Endodermal cell (in vitro differentiated cells): Measurements from ENCODE around the gene IFNA5. TPM values are rescaled to one million over a fixed set of nuclear protein-coding genes. Genes with fewer than 3 reads are reported as not detected.

Source experiments
- DNase-seq: peaks from one replicate; pipeline ENCODE4 v3.0.0-alpha.2; 2017
- H3K27ac ChIP-seq: 2 replicates; pipeline ENCODE4 v1.5.1; 2013; ENCODE audit warnings: mild to moderate bottlenecking, low read depth, low read length, moderate library complexity
- H3K27me3 ChIP-seq: 2 replicates; pipeline ENCODE4 v1.6.1; 2013; ENCODE audit warnings: mild to moderate bottlenecking, low read length, moderate library complexity; ENCODE audit not compliant: insufficient read depth, control insufficient read depth, poor library complexity, severe bottlenecking
- H3K36me3 ChIP-seq: 2 replicates; pipeline ENCODE4 v1.7.0; 2013; ENCODE audit warnings: mild to moderate bottlenecking, low read length, moderate library complexity; ENCODE audit not compliant: control insufficient read depth, insufficient read depth
- H3K4me1 ChIP-seq: one replicate; pipeline ENCODE4 v1.7.0; 2013; ENCODE audit warnings: low read length; ENCODE audit not compliant: control insufficient read depth, insufficient read depth
- H3K4me3 ChIP-seq: 2 replicates; pipeline ENCODE4 v1.5.1; 2013; ENCODE audit warnings: mild to moderate bottlenecking, low read length, moderate library complexity
- H3K9ac ChIP-seq: 2 replicates; pipeline ENCODE4 v1.6.1; 2013; ENCODE audit warnings: mild to moderate bottlenecking, low read length, moderate library complexity; ENCODE audit not compliant: poor library complexity, severe bottlenecking; ENCODE audit errors: extremely low read depth
- H3K9me3 ChIP-seq: 2 replicates; pipeline ENCODE4 v1.6.1; 2013; ENCODE audit warnings: mild to moderate bottlenecking, low read length, moderate library complexity; ENCODE audit not compliant: control insufficient read depth
- H3K27ac Mint-ChIP-seq: 2 replicates; pipeline ENCODE4 v1.8.0; 2020; ENCODE audit warnings: mixed read lengths
- H3K27me3 Mint-ChIP-seq: 2 replicates; pipeline ENCODE4 v1.8.0; 2021; ENCODE audit warnings: mild to moderate bottlenecking, mixed read lengths; ENCODE audit not compliant: insufficient read depth
- H3K36me3 Mint-ChIP-seq: 2 replicates; pipeline ENCODE4 v1.8.0; 2020; ENCODE audit warnings: low read depth, mixed read lengths
- H3K4me1 Mint-ChIP-seq: 2 replicates; pipeline ENCODE4 v1.8.0; 2020; ENCODE audit warnings: mixed read lengths
- H3K4me3 Mint-ChIP-seq: 2 replicates; pipeline ENCODE4 v1.8.0; 2020; ENCODE audit warnings: mild to moderate bottlenecking, moderate library complexity, mixed read lengths
- H3K9me3 Mint-ChIP-seq: 2 replicates; pipeline ENCODE4 v1.8.0; 2020; ENCODE audit warnings: mild to moderate bottlenecking, mixed read lengths
- CTCF ChIP-seq: fragments of 200-600 bp; sonication (generic); conservative IDR thresholded peaks from 2 replicates; pipeline ENCODE4 v1.5.0; 2021; ENCODE audit warnings: antibody characterized with exemption, mild to moderate bottlenecking
- WGBS, 2 experiments: methylation state at CpG; one replicate each; pipeline versions ENCODE4 v1.1.5 to v1.1.7; 2013; ENCODE audit warnings: missing lambda C conversion rate in 2 of 2, mixed read lengths in 1 of 2; ENCODE audit not compliant: insufficient coverage in 1 of 2, insufficient read length in 1 of 2; 5-methylcytosine and 5-hydroxymethylcytosine counted together
- total RNA-seq, 2 donors: library from RNA; stranded (reverse); fragmentation: NEBNext Ultra II Directional in 1 of 2; extraction: Animal tissue kit (Norgen Biotek cat#: 25700) in 1 of 2; gene quantifications; 2 replicates in 1 of 2; 3 replicates in 1 of 2; pipeline ENCODE4 v1.2.1, GENCODE V29; 2021

Gene IFNA5
- total RNA-seq, 2 donors from 2014 or later: not detected

- Mint-ChIP-seq H3K27me3 (peaks cover 42% of the 10 kb centered on the region), H3K36me3 (no peaks in the 10 kb centered on the region), H3K4me1 (peaks cover 6% of the 10 kb centered on the region), H3K4me3 (no peak overlapping the region), H3K27ac (no peak overlapping the region), H3K9me3 (peaks cover 10% of the 10 kb centered on the region)
- no peak overlapping the region for H3K9ac ChIP-seq
- H3K4me3 ChIP-seq: no peak overlapping the region
- peaks cover 22% of the 10 kb centered on the region for H3K27me3 ChIP-seq
- H3K27ac ChIP-seq: no peak overlapping the region
- H3K9me3 ChIP-seq: peaks cover 7% of the 10 kb centered on the region
- H3K4me1 ChIP-seq: no peaks in the 10 kb centered on the region
- DNase-seq: no peak
- no peak for TF ChIP-seq CTCF
- H3K36me3 ChIP-seq: no peaks in the 10 kb centered on the region
- WGBS, 2 experiments: 80 to 95% methylated on average over 3 to 4 of the region's 4 CpGs
Observed at GRCh38 chr9:21340735-21341134, 35.6 kb upstream of the IFNA5 start.

GRCh38 chr9:21336457-21336856, 31.3 kb upstream of the IFNA5 start:
- H3K9ac ChIP-seq: no peak overlapping the region
- peaks cover 7% of the 10 kb centered on the region for H3K4me1 ChIP-seq
- TF ChIP-seq CTCF: peak; percentile 54
- Mint-ChIP-seq H3K27me3 (peaks cover 28% of the 10 kb centered on the region), H3K4me1 (peaks cover 24% of the 10 kb centered on the region), H3K9me3 (no peaks in the 10 kb centered on the region), H3K36me3 (peaks cover 17% of the 10 kb centered on the region), H3K4me3 (no peak overlapping the region), H3K27ac (no peak overlapping the region)
- H3K9me3 ChIP-seq: no peaks in the 10 kb centered on the region
- DNase-seq: no peak
- H3K4me3 ChIP-seq: no peak overlapping the region
- H3K27ac ChIP-seq: no peak overlapping the region
- H3K36me3 ChIP-seq: peaks cover 23% of the 10 kb centered on the region
- peaks cover 17% of the 10 kb centered on the region for H3K27me3 ChIP-seq

GRCh38 chr9:21334701-21335632, 29.9 kb upstream of the IFNA5 start, which contains the start of gene KLHL9:
Gene KLHL9, minus strand, starts transcription at chr9:21335404. Its CDS starts 545 bp downstream, at chr9:21334859.
- Histone ChIP-seq H3K27ac (peak within 1 kb of the TSS; percentile 79), H3K4me3 (peak within 1 kb of the TSS; percentile 89), H3K4me1 (peaks cover 7% of the 10 kb centered on the region), H3K36me3 (peaks cover 35% of the 10 kb centered on the region), H3K9ac (peak within 1 kb of the TSS; percentile 91), H3K9me3 (no peaks in the 10 kb centered on the region), H3K27me3 (peaks cover 15% of the 10 kb centered on the region)
- Mint-ChIP-seq H3K4me3 (peak within 1 kb of the TSS; percentile 90), H3K4me1 (peaks cover 28% of the 10 kb centered on the region), H3K36me3 (peaks cover 21% of the 10 kb centered on the region), H3K27me3 (peaks cover 17% of the 10 kb centered on the region), H3K27ac (peak within 1 kb of the TSS; percentile 93), H3K9me3 (no peaks in the 10 kb centered on the region)
- DNase-seq: peak; percentile 96
- no peak for TF ChIP-seq CTCF
- 1 to 3% methylated on average over 16 to 55 of the region's 55 CpGs for WGBS, 2 experiments
